ENCODE measurements around the gene TEX38.
"Not testable (repeated sequence)": the region's sequence is repeated elsewhere in the genome, so short reads cannot be mapped to it uniquely, and the experiment has no call there.

TEX38 gene

GRCh38 chr1:46671554-46671953 is at the start of gene TEX38:
Gene TEX38 (plus strand): TSS chr1:46671854. CDS start chr1:46671935, 81 bp downstream.
- DNase-seq = no peak

GRCh38 chr1:46621930-46622329 is 49.7 kb upstream of the TEX38 start:
- DNase-seq = no peak

GRCh38 chr1:46622344-46622743 is 49.3 kb upstream of the TEX38 start:
- DNase-seq = peak in 6 of 56 donors; percentile 5 to 16 (median 9)

GRCh38 chr1:46623743-46624644 is 47.7 kb upstream of the TEX38 start:
- DNase-seq = no peak

GRCh38 chr1:46630719-46631118 is 40.9 kb upstream of the TEX38 start:
- DNase-seq = no peak

- DNase-seq = no peak
Observed at GRCh38 chr1:46635205-46635604, 36.4 kb upstream of the TEX38 start.

GRCh38 chr1:46637444-46638083 is 34.1 kb upstream of the TEX38 start:
- no peak for DNase-seq

GRCh38 chr1:46638921-46639320 is 32.7 kb upstream of the TEX38 start:
- DNase-seq = no peak

- no peak for DNase-seq
Observed at GRCh38 chr1:46639547-46639946, 32.1 kb upstream of the TEX38 start.

GRCh38 chr1:46642115-46642680 is 29.5 kb upstream of the TEX38 start:
- DNase-seq = no peak

GRCh38 chr1:46643368-46643775 is 28.3 kb upstream of the TEX38 start:
- peak in 1 of 56 donors; percentile 4 for DNase-seq

- no peak for DNase-seq
Observed at GRCh38 chr1:46645815-46646214, 25.8 kb upstream of the TEX38 start.

- DNase-seq = no peak
Observed at GRCh38 chr1:46646331-46646730, 25.3 kb upstream of the TEX38 start.

GRCh38 chr1:46646844-46647243 is 24.8 kb upstream of the TEX38 start:
- no peak for DNase-seq

- DNase-seq = no peak
Observed at GRCh38 chr1:46647611-46648010, 24.0 kb upstream of the TEX38 start.

- no peak for DNase-seq
Observed at GRCh38 chr1:46649764-46650163, 21.9 kb upstream of the TEX38 start.

- no peak for DNase-seq
Observed at GRCh38 chr1:46650491-46650890, 21.2 kb upstream of the TEX38 start.

GRCh38 chr1:46651152-46651551 is 20.5 kb upstream of the TEX38 start:
- DNase-seq = not testable (repeated sequence)

GRCh38 chr1:46652321-46653100 is 19.1 kb upstream of the TEX38 start:
- no peak for DNase-seq

- DNase-seq = peak in 1 of 56 donors; percentile 3
Observed at GRCh38 chr1:46653405-46653958, 18.2 kb upstream of the TEX38 start.

GRCh38 chr1:46654012-46654411 is 17.6 kb upstream of the TEX38 start:
- DNase-seq = no peak

Measured in nucleus accumbens (tissue), 56 donors.